GM18867 (cell line): Measurements from ENCODE around the gene PHLPP1.
"Not testable (repeated sequence)": the region's sequence is repeated elsewhere in the genome, so short reads cannot be mapped to it uniquely, and the experiment has no call there.

Experiments used
- ATAC-seq: cut with Tn5 transposase; IDR thresholded peaks from one replicate; pipeline ENCODE4 v1.9.1; 2021; ENCODE audit warnings: mild to moderate bottlenecking, moderate library complexity; ENCODE audit not compliant: unreplicated experiment

PHLPP1 gene

DNA sequence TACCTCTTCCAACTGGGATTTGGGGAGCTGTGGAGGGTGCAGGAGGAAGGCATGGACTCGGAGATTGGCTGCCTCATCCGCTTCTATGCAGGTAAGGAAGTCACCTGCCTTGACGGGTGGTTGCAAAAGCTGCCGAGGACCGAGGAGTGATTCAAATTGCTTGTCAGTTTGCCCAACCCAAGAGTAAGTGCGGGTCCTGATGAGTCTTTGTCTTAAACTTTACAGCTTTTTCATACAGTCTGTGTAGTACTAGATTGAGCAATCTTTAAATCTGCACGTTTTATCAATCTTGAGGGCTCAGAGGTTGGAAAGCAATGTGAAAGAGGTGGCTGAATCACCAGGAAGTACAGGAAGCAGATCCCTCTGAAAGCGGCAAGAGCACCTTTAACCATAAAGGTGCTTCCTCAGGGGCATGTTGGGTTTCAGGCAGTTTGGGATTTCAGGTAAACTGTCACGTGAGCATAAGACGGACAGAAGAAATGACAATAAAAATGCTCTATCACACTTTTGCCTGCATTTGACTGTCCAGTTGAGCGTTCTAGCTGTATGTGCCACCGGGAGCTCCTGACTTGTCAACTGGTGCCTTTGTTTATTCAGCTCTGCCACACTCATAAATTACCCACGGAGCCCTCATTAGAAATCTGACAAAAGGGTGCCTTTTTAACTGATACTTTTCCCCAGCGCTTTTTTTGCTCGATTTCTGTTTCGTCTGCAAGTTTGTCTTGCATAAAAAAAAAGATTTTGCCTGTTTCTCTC is 2.0 kb downstream of the PHLPP1 start:
- ATAC-seq, result no peak

DNA sequence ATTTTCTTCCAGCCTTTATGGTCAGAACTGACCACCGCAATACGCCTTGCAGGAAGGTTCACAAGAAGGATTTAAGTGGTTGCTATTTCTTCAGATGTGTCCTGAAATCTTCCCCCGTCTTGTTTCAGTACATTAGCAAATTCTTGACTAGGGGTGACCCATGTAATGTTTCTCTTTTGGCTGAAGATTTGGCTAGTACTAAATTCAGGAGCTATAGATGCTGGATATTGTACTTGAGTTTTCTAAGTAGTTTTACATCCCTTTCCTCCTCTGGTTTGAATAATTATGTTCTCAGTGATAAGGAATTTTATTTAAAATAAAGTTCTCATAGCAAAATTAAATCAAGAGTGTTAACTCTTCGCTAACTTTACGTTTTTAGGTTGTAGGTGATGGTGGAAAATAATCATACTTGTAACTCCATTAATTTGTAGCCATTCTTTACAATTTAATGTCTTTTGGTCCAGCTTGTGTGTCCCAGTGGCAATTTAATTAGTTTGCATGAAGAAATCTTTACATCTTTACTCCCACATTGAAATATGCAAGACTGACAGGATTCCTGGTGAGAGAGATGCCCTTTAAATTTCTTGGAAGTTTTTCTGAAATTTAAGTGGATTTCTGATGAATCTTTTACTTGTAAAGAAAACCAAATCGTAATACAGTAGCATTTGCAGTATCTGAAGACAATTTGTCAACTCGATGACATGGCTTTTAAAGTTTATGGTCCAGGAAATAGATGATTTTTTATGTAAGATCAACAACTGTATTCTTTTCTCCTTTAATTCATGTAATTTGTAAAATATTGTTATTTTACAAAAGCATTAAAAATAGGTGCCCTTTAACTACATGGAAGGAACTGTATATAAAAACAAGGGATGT is 2.8 kb downstream of the PHLPP1 start:
- no peak for ATAC-seq

DNA sequence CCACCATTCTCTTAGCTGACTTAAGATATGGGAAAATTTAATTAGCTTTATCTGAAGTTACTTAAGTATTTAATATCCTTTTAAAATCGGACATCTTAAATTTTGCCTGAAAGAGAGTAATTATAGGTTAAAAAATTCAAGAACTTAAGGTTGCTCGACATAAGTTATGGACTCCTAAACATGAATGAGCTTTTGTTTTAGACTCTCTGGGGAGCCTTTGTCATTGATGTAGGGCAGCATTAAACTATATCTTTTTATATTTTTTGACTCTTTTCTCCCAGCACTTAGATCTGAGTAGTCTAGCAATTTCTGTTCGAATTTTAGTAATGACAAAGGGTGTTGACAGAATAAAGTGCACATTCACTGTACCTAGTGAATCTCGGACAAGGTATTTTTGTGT is 4.7 kb downstream of the PHLPP1 start:
- ATAC-seq, result no peak

DNA sequence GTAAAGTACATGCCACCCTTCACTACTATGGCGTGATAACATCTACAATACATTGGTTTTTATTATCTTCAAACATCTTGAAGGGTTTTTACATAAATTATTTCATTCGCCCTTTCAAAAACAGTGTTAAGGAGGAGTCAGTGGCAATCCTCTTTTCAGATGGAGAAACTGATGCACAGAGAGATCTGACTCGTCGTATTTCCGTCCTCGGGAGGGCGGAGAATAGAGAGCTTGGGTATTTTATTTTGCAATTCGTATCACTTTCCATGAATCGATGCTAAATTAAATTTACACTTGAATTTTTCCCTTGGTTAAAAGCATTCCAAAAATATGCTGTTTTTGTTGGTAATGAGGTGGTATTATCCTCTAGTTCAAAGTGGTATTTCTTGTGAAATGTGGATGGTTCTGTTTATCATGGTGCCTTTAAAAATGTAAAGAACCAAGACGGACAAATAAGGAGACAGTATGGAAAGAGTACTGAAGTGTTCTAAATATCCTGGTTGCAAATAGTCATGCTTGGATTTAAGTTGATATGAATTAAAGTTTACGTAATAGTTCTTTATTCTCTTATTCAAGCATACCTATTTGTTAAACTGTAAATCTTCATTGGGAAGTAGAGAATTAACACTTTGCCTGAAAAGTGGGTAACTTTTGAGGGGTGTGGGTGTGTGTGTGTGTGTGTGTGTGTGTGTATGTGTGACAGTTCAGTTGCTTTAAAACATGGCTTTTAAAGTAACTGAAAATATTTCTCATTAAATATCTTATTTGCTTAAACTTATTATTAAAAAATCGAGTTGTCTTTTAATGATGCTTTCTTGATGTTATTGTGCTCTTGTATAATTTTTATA is 5.6 kb downstream of the PHLPP1 start:
- no peak for ATAC-seq

DNA sequence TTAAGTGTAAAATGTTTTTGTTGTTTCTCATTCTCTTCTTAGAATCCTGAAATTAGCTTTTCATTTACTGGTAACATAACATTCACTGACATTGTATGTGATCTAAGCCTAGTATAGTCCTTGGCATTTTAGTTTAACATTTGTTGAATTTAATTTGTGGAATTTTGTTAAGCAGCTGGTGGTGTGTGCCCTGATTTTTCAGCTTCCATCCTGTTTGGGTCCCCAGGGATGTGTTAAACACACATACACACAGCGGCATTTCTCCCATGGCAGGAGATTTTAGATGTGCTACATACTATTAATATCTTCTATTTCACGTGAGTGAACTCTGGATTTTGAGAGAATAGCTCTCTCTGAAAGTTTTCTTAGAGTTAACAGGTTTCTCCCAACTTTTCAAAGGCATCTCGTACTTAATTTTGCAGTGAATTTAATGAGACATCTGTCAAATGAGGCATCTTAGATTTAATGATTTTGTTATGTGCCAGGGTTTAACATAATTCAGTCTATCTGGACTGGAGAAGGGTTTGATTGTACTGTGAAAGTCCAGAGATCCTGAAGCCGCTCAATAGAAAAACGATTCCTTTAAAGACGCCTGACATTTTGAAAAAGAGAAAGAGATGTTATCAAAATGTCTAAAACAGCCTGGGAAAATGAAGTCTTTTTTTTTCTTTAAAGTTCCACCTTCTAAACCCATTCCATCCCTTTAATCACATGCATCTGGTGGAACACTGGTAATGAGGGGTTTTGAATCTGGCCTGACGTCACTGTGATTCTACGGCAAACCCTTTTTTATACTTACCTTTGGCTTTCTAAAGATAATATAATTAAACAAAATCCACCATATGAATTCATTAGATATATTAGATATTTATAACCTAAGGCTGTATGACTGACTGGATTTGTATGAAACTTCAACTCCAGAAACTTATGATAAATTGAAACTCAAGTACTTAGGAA is 6.8 kb downstream of the PHLPP1 start:
- ATAC-seq, result no peak

DNA sequence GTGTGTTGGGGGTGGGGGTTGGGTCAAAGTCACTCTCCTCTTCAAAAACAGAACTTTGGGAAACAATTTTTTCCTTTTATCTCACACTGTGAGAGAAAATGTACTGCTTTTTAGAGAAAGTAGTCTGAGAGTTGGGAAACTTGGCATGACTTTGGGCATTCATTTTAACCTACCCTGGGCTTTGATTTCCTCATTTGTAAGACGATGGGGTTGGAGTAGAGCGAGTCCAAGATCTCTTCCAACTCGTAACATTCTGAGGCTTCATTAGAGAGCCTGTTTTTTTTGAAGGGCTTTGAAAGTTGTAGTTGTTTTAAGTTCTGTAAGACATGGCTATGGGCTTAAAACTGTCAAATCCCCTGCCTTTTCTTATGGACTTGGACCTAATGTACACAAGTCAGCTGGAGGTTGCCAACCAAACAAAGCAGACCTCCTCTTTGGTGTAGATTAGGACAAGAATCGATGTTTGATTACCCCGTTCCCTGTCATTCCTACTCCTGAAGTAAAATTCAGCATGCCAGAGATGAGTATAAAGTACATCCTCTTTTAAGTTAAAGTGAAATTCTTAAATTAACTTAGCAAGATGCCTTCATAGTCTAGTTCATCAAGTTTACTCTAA is 8.4 kb downstream of the PHLPP1 start:
- ATAC-seq, result no peak

DNA sequence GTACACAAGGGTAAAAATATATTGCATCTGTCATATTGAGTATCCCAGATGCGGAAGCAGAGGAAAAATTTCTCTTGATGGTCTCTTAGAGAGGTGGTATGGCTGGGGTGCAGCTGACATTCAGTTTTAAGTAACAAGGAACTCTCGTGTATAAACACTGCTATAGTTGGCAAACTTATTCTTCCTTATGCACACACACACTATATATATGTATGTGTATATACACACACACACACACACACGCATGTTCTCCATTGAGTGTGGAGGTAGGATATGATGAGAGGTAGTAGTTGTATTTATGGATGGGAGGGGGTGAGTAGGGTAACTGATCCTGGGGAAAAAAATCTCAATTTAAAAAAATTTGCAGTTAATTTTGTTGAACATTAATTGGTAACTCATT is 10.6 kb downstream of the PHLPP1 start:
- ATAC-seq, result no peak

DNA sequence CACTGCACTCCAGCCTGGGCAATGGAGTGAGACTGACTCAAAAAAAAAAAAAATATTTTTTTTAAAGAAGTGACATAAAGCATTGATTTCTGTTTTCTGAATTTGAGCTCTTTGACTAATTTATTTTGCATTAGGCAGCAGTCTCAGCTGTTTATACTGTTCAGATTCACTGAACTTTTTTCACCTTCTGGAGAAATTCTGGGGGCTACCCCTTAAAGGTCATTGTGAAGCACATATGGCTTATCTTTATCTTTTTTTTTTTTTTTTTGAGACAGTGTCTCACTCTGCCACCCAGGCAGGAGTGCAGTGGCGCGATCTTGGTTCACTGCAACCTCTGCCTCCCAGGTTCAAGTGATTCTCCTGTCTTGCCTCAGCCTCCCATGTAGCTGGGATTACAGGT is 12.9 kb downstream of the PHLPP1 start:
- ATAC-seq, result no peak

DNA sequence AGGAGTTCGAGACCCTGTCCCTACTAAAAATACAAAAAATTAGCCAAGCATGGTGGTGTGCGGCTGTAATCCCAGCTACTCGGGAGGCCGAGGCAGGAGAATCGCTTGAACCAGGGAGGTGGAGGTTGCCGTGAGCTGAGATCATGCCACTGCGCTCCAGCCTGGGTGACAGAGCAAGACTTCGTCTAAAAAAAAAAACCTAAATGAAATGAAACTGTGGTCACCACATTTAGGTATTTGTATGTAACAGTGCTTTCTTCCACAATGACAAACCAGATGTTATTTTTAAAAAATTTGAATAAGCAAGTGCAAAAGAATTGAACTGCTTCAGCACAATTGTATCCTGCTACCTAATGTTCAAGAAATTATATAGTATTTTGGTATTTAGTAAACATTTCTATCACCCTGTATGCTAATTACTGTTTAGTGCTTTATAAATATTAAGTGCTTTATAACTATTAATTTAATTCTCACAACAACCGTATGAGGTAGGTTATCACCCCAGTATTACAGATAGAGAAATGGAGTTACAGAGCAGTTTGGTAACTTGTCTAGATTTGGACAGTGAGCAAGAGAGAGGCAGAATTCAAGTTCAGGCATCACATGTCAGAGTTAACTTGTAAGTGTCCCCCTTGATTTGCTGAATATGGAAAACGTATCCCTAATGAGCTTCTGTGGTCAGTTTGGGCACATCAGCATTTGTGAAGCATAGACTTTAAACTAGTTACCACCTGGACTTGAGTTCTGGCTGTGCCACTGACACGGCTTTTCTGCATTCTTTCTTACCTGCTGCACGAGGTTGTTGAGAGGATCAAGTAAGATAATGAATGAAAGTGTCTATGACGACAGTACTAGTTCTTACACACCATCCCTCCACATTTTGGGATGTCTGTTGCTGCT is 14.4 kb downstream of the PHLPP1 start:
- peak; percentile 92 for ATAC-seq

DNA sequence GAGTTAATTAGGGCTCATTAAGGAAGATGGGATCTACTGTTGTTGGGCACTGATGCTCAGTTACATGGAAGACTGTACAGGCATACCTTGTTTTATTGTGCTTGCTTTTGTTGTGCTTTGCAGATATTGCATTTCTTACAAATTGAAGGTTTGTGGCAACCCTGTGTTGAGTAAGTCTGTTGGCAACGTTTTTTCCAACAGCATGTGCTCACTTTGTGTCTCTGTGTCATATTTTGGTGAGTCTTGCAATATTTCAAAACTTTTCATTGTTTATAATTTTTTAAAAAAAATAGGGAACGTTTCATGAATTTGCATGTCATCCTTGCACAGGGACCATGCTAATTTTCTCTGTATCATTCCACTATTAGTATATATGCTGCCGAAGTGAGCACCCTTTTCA is 15.6 kb downstream of the PHLPP1 start:
- no peak for ATAC-seq

DNA sequence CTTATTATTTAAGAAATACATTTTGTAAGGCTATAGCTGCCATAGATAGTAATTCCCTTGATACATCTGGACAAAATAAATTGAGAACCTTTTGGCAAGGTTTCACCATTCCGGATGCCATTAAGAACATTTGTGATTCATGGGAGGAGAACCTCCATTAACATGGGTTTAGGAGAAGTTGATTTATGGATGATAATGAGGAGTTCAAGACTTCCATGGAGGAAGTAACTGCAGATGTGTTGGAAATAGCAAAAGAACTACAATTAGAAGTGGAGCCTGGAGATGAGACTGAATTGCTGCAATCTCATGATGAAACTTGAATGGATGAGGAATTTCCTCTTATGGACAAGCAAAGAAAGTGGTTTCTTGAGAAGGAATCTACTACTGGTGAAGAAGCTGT is 17.3 kb downstream of the PHLPP1 start:
- ATAC-seq, result no peak

DNA sequence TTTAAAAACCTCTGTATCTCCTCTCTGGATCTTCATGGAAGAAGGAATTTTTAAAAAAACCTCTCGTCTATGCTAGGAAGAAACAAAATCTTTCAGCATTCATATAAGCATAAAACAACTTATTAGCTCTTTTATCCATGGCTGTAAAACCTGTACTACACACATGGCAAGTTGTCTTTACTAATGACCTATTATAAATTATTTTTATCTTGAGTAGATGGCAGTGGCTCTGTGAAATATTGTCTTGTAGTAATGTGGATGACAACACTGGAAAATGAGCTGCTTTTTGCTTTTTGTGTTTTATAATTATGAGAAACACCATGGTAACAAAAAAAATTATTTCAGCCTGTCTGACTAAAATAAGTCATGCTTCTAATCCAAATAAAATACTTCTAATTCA is 18.9 kb downstream of the PHLPP1 start:
- no peak for ATAC-seq

DNA sequence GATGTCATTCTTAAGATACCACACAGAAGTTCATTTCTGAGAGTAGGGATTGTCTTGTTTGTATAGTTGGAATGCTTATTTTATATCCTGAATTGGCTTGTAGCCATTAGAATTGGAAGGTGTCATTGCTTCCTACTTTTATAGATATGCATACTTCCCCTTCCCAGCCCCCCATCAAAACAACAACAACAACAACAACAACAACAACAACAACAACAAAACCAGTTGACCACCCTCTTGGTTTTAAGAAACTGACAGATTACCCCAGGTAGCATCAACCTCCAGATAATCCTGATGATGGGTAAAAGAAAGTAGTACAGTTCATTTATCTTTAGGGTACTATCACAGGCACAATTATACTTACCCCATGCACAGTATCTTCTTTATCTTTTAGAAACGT is 20.0 kb downstream of the PHLPP1 start:
- ATAC-seq, result no peak

DNA sequence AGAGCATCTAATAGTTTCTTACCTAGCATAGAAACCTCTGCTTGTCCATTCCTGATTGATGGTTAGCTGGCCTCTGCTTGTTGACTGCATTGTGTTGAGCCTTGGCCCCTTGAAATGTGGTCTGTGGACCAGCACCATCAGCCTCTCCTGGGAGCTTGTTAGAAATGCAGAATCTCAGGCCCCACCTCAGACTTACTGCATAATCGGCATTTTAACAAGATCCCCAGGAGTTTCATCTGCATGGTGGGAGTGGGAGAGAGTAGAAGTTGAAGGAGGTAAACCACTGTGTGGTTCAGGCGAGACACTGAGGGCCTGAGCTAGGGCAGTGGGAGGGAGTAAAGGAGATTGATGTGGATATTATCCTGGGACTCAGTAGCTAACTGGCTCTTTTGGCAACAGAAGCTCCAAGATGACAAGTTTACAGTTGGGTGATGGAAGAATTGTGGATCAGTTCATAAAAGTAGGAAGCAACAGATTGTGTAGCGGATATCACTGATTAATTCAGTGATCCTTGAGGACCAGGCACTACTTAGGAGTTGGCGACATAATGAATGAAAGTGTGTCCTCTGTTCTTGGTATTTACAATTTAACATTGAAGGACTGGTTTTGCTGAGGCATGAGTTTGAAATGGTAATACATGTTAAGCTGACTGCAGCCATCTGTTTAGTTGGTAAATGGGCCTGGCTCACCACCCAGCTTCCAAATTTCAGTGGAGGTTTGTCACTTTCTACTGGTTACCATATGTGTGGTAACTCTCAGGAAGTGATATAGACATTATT is 20.9 kb downstream of the PHLPP1 start:
- ATAC-seq, result no peak

DNA sequence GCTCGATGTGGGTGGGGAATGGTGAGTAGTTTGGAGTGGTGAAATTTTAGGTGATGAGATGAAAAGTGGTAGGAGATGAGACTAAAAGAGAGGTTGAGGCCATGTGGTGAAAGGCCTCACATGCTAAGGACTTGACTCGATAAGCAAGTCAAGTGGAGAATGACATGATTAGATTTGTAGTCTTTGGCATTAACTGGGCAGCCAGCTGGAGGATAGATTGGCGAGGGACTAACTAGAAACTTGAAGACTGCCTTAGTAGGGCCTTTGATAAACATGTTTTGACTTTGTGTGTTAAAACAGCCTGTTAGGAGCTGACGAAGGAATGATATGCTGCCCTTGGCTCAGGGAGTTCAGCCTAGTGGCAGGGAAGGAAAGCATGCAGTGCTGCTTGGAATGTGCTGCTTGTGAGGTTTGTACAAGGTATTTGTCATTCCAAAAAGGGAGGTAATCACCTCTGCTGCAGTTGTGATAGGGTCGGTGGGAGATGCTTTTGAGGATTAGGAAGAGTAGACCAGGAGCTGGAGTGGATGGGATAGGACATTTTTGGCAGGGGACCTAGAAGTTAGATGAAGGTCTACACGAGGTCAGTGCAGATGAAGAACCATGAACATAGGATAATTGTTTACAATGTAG is 22.0 kb downstream of the PHLPP1 start:
- ATAC-seq, result no peak

DNA sequence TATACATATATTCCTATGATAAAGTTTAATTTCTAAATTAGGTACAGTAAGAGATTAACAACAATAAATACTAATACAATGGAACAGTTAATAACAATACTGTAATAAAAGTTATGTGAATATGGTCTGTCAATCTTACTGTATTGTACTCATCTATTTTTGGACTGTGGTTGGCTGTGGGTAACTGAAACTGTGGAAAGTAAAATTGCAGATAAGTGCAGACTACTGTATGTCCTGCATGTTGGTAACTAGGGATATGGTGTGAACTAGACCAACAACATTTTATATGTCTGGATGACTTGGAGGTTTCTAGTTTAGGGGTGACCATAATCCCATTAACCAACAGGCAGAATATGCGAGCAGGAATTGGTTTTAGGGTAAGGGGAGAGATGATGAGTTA is 23.3 kb downstream of the PHLPP1 start:
- no peak for ATAC-seq

DNA sequence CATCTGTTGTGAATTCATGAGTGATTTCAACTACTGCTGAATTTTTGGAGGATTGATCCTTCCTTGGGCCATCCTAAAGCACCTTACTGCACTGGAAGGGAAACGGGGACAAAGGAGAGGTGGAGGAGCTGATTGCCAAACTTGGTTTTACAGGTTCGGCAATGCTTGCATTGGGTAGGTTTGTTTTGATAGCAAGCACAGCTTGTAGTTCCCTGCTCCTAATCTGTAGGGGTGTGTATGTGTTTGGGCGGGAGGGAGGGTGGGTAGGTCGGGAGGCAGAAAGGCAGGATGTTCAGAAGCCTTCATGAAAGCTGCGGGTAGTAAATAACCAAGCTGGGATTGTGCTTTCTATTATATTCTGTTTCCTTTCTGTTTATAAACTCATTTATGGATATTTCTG is 24.6 kb downstream of the PHLPP1 start:
- no peak for ATAC-seq

DNA sequence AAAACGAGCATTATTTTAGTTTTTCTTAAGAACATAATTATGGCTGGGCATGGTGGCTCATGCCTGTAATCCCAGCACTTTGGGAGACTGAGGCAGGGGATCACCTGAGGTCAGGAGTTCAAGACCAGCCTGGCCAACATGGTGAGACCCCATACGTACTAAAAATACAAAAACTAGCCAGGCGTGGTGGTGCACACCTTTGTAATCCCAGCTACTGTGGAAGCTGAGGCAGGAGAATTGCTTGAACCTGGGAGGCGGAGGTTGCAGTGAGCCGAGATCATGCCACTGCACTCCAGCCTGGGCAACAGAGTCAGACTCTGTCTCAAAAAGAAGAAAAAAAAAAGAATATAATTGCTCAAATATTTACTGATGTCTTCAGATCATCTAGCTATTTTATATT is 25.3 kb downstream of the PHLPP1 start:
- ATAC-seq, result not testable (repeated sequence)
